ENCODE measurements around the gene SSU72.

DNA sequence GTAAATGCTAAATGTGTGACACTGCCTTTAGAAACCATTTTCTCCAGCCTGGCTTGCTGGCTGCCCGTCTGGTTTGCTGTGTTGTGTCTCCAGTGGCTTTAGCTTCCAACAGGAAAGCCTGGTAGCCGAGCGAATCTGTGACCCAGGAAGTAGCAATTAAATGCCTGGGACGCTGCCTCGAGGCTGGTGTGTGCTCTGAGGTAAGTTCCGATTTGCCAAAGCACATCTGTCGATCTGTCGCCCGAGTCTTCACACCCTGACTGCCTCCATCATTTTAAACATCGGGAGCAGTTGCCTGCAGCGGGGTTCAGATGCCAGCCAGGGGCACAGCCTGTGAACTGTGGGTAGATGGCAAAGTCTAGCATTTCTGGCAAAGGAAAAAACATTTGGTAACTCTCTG lies 42.9 kb upstream of the SSU72 start:
- TF ChIP-seq CTCF (IDR thresholded peaks at IDR 0.05) (no peak), POLR2AphosphoS5 (IDR thresholded peaks at IDR 0.05) (no peak)

Measured in stomach (tissue), 4 donors.